Stimulated activated CD4-positive, alpha-beta T cell treated with anti-CD3 and anti-CD28 coated beads, TNF-alpha, amount 100 ng/mL, for 4 hours (primary cell): Measurements from ENCODE around the gene PRDM4.
A peak's percentile ranks its signal among the peaks of the same experiment; 100 is the strongest.
"Not testable (repeated sequence)": the region's sequence is repeated elsewhere in the genome, so short reads cannot be mapped to it uniquely, and the experiment has no call there.

Source experiments
- DNase-seq, 3 experiments: peaks; one replicate each; pipeline ENCODE4 v3.0.0-alpha.2; 2020; ENCODE audit warnings: low read depth in 3 of 3

The PRDM4 gene

DNA sequence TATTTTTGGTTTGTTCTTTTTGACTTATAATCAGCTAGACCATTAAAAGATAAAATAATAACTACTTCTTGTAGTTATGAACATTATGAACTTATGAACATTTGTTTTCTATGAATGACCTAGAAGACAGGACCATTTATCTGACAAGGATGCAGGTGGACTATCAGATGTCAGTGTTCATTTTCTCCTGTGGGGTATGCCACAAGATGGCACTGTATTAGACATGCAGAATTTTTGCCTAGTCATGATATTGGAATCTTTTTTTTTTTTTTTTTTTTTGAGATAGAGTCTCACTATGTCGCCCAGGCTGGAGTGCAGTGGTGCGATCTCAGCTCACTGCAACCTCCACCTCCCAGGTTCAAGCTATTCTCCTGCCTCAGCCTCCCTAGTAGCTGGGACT lies 65.2 kb downstream of the PRDM4 start:
- DNase-seq: not testable (repeated sequence)

DNA sequence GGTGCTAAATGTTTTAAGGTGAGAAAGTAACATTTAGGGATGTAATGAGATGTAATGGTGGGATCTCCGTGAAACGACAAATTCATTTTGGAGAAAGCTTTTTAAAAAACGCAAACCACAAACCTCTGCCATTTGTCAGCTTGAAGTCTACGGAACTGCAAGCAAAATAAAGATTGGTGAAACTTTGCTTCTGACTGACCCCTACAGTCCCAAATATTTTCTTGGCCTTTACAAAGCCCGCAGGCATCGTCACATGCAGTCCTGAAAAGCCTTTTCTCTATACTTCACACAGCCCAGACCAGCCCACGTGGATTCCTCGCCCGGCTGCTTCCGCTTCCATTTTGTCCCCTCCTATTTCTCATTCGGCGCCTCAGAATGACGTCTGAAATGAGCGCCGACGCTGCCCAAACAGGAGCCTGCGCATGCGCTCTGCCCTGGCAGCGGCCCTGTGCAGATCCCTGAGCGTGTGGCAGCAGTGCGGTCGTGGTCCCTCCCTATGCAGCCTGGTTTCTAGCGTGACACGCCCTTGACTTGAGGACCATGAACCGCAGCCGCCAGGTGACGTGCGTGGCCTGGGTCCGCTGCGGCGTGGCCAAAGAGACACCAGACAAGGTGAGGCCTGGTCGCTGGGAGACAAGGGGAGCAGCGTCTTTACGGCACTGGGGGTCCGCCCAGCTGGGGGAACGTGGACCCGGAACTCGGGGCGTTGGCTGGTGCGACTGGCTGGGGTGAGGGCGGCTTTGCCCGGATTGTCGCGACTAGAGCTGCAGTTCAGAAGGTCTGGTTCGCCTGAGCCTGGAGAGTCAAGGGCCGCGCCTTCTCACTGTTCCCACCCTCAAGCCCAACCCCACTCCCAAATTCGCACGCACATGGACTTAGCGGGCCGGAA lies 75.3 kb downstream of the PRDM4 start, which contains the start of gene PWP1:
TSS of gene PWP1 (plus strand) at position 440 of the 889 bp plus-strand sequence. CDS start at position 541, 101 bp downstream.
- peak; percentile 89 to 92 (median 91) for DNase-seq

DNA sequence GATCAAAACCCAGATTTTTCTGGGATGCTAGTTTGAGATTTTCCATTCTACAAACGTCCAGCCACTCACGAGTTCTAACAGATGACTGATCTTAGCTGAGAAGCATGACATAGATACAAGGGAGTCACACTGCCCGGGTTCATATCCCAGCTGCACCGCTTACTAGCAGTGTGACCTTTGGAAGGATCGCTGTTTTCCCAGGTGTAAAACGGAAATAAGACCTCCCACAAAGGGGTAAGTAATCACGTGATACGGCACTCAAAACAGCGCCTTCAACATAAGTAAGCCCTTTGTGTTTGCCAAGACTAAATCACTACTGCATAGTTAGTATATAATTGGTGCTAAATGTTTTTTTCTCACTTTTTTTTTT lies 76.0 kb downstream of the PRDM4 start:
- peak in 2 of 3 experiments; percentile 3 to 8 for DNase-seq

DNA sequence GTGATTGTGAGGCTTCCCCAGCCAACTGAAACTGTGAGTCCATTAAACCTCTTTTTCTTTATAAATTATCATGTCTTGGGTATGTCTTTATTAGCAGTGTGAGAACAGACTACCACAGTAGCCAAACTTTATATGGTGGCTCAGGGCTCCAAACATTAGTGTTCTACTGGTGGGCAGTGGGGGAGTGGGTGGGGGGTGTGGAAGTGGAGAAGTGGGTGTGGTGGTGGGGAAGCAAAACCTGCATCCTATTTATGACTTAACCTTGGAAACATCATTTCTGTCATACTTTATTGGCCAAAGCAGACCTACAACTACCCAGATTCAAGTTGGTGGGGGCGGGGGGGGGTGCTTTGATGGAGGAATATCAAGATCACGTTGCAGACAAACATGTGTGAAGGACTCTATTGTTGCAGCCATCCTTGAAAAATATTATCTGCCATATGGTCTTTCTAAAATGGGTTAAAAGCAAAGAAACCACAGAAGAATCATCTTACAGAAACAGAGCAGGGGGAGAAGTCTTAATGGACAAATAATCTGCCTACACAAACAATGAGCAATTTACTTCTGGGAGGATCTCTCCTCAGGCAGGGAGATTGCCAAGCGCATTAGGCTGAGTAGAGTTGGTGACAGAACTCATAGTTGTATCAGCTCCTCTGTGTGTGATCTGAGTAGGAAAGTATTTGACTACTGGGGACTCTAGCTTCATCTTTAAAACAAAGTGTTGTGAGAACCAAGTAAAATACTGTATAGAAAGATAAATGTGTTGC lies 76.7 kb downstream of the PRDM4 start:
- DNase-seq: no peak
